ENCODE measurements around the gene MED26.

DNA sequence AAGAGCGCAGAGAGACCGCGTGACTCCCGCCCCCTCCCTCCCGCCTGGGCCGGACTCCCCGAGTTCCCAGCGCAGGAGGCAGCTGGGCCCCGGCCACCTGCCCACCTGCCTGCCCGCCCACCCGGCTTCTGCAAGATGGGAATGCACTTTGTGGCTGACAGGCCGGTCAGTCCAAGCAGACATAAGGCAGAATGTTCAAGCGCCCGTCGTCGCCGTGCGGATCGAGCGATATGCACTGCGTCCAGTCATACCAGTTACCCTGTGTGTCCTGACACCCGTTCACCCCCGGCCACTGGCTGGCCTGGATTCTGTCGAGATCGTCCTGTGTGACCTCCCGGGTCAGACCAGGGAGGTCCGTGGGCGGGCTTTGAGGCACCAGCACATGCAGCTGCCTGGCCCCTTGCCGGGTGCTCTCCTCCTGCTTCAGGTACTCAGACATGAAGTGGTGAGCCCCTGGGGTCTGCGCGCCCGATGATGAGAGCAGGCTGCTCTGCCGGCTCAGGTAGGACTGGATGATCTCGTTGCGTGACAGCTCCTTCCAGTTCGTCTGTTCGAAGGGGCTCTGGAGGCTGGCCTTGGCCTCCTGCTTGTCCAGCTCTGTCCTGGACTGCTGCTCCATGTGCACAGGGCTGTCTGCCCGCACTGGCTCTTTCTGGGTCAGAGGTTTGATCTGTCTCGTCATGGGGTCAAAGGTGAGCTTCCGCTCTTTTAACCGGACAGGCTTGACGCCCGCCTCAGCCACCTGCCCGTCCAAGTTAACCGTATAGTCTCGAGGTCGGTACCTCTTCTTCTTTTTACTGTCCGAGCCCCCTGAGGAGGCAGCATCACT, 51.9 kb downstream of the MED26 start:
- no peak for TF ChIP-seq POLR2AphosphoS5 (IDR thresholded peaks at IDR 0.05; ENCODE audit: borderline replicate concordance, low read depth, low read length)
- no peak for TF ChIP-seq EZH2 (IDR thresholded peaks at IDR 0.05)
- no peak for TF ChIP-seq FOXP2 (optimal IDR thresholded peaks at IDR 0.05; ENCODE audit: control extremely low read depth, extremely low read length, insufficient read depth)

Measured in SK-N-MC (cell line).